Activated naive CD8-positive, alpha-beta T cell treated with anti-CD3 and anti-CD28 coated beads, Interleukin-2, amount 50 U/mL, for 24 hours (primary cell): ENCODE results near the gene PNLIPRP3.

Experiments
- ATAC-seq: fragments of 150-1000 bp; cut with Tn5 transposase; one replicate; pipeline ENCODE4 v1.10.0; 2021
- DNase-seq: peaks from one replicate; pipeline ENCODE4 v3.0.0; 2021
- H3K27ac Mint-ChIP-seq: one replicate; pipeline ENCODE4 v1.8.0; 2021; ENCODE audit warnings: mild to moderate bottlenecking, mixed read lengths
- H3K27me3 Mint-ChIP-seq: one replicate; pipeline ENCODE4 v1.8.0; 2021; ENCODE audit warnings: mixed read lengths
- H3K36me3 Mint-ChIP-seq: one replicate; pipeline ENCODE4 v1.8.0; 2021; ENCODE audit warnings: low read depth, mixed read lengths
- H3K4me1 Mint-ChIP-seq: one replicate; pipeline ENCODE4 v1.8.0; 2021; ENCODE audit warnings: mixed read lengths
- H3K4me3 Mint-ChIP-seq: one replicate; pipeline ENCODE4 v1.8.0; 2021; ENCODE audit warnings: mild to moderate bottlenecking, moderate library complexity, mixed read lengths
- H3K9me3 Mint-ChIP-seq: one replicate; pipeline ENCODE4 v1.8.0; 2021; ENCODE audit warnings: mixed read lengths

Gene PNLIPRP3

DNA sequence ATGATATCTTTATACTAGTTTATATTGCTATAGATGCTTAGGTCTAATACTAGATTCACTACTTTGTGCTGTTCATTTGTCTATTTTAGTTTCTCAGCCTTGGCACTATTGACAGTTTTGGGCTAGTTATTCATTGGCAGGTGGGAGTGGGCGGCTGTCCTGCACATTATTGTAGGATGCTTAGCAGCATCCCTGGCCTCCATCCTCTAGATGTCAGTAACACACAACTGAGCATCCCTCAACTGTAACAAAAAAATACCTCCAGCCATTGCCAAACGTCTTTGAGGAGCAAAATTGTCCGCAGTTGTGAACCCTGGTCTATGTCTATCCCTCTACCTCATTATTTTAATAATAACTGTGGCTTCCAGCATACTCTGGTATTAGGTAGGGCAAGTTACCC is 83.7 kb downstream of the PNLIPRP3 start:
- no peak overlapping the region for H3K27ac Mint-ChIP-seq
- H3K27me3 Mint-ChIP-seq = no peaks in the 10 kb centered on the region
- no peak overlapping the region for H3K4me3 Mint-ChIP-seq
- ATAC-seq (no peak), DNase-seq (no peak)
- no peaks in the 10 kb centered on the region for H3K4me1 Mint-ChIP-seq
- no peaks in the 10 kb centered on the region for H3K36me3 Mint-ChIP-seq
- no peaks in the 10 kb centered on the region for H3K9me3 Mint-ChIP-seq

DNA sequence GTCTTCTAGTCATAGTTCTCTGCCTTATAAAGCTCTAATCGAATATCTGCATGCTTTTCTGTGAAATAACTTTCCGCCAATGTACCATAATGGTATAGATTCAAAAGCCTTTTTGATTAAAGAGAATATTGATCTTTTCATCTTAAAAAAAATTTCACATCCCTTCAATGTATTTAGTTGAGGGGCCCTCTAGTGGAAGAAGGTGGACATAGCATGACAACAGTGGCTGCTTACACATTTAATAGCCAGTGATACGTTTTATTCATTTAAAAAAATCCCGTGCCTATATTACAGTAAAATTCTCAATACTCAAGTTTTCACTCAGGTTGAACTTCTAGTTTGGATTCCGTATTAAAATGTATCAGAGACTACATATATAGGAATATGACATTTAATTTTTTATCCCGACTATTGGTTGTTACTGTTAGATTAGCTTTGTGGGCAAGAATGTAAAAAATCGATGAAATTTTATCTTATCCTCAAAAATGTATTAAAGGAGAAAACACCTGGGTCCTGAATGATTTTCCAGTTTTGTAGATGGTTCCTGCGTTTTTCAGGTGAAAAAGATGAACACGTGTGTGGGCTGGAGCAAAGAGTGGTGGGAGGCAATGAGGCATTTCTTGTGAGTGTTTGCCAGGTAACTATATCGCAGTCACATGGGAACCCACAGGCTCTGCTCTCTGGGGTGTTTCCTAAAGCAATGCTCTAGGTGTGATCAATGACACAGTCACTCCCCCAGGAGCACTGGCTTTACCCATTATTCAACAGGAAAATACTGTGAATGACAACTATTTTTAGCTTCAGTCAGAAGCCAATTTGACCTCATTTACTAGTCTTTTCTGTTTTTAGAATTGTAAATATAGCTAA is 94.0 kb downstream of the PNLIPRP3 start:
- H3K27me3 Mint-ChIP-seq = peaks cover 12% of the 10 kb centered on the region
- ATAC-seq (no peak), DNase-seq (peak; percentile 26)
- H3K4me3 Mint-ChIP-seq = no peak overlapping the region
- no peaks in the 10 kb centered on the region for H3K9me3 Mint-ChIP-seq
- no peak overlapping the region for H3K27ac Mint-ChIP-seq
- H3K36me3 Mint-ChIP-seq = no peaks in the 10 kb centered on the region
- H3K4me1 Mint-ChIP-seq = no peaks in the 10 kb centered on the region

DNA sequence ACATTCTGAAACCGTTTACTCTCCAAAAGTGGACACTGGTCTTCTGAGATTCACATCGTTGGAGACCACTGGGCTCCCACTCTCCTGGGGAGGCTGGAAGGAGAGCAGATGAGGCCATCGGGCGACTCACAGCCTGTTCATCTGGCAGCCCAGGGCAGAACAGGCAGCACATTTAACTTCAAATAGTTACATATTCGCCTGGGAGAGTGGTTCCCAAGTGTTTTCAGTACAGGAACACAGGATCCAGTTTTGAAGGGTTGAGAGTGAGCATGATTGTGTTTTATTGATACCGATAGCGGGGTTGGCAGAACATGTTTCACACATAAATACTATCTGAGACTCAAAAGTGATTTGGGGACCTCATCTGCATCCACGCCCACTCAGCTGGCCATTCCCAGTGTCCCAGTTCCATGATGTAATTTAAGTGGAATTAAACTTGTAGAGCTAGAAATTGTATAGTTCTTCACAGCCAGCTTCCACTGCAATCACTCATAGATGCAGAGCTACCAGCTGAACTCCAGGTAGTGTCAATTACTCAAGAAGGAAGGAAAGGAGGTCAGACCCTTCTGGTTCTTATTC is 95.2 kb downstream of the PNLIPRP3 start:
- ATAC-seq (no peak), DNase-seq (no peak)
- Mint-ChIP-seq H3K27ac (no peak overlapping the region), H3K9me3 (no peaks in the 10 kb centered on the region), H3K27me3 (peaks cover 12% of the 10 kb centered on the region), H3K4me3 (no peak overlapping the region), H3K36me3 (no peaks in the 10 kb centered on the region), H3K4me1 (no peaks in the 10 kb centered on the region)

DNA sequence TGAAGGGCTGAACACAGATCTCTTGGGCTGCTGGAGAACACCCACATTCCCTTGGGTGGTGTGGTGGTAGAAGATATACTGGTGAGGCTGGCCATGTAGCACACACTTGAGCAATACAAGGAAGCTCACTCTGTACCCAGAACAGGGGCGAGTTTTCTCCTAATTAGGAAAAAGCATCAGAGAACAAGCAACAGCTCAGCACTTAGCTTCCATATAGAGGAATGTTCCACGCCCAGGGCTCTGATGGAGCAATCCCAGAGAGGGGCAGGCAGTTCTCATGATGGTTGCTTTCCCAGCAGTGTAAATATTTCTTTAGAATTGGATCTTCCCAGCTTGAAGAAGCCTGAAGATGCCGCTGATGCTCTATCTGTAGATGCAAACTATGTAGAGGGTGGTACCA is 97.1 kb downstream of the PNLIPRP3 start:
- Mint-ChIP-seq H3K9me3 (no peaks in the 10 kb centered on the region), H3K36me3 (no peaks in the 10 kb centered on the region), H3K4me1 (no peaks in the 10 kb centered on the region), H3K4me3 (no peak overlapping the region), H3K27me3 (peaks cover 12% of the 10 kb centered on the region), H3K27ac (no peak overlapping the region)
- ATAC-seq = no peak
- DNase-seq = no peak

DNA sequence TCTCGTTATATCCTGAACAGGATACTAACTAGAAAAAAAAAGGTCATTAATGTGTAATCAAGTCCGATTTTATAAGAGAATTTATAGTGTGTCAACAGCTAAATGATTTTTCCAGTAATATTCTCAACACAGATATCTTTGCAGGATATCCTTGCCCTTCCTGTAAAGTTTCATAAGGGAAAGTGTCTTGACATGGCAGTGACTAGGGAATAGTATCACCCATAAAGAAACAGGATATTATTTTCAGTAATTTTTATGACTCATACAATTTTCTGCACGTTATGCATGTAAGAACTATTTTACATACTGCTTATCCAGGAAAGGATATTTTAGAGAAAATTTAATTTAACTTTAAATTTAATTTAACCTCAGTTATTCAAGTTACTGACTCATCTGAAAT is 98.6 kb downstream of the PNLIPRP3 start:
- ATAC-seq (no peak), DNase-seq (no peak)
- Mint-ChIP-seq H3K9me3 (peaks cover 4% of the 10 kb centered on the region), H3K36me3 (no peaks in the 10 kb centered on the region), H3K27me3 (peaks cover 13% of the 10 kb centered on the region), H3K4me1 (no peaks in the 10 kb centered on the region), H3K4me3 (no peak overlapping the region), H3K27ac (no peak overlapping the region)
